Liver (tissue), 3 donors: ENCODE measurements around the gene NTM.

Source experiments
- CTCF ChIP-seq: fragments of 150-350 bp; IDR thresholded peaks from 2 replicates; pipeline ENCODE4 v1.5.1; 2017; ENCODE audit warnings: improper control_type of control experiment, low read depth, low read length; ENCODE audit not compliant: missing input control
- EGR1 ChIP-seq, 2 donors: IDR thresholded peaks; 2 replicates each; pipeline ENCODE4 v1.6.1; 2016 to 2018; ENCODE audit warnings: antibody characterized with exemption in 2 of 2, low read depth in 2 of 2
- JUND ChIP-seq, 2 donors: IDR thresholded peaks; 2 replicates each; pipeline ENCODE4 v1.6.1; 2016; ENCODE audit warnings: antibody characterized with exemption in 2 of 2
- RAD21 ChIP-seq, 2 donors: IDR thresholded peaks; 2 replicates each; pipeline ENCODE4 v1.6.1; 2016; ENCODE audit warnings: antibody characterized with exemption in 2 of 2, mild to moderate bottlenecking in 2 of 2
- donor health status: healthy.
- donor health status: healthy.

DNA sequence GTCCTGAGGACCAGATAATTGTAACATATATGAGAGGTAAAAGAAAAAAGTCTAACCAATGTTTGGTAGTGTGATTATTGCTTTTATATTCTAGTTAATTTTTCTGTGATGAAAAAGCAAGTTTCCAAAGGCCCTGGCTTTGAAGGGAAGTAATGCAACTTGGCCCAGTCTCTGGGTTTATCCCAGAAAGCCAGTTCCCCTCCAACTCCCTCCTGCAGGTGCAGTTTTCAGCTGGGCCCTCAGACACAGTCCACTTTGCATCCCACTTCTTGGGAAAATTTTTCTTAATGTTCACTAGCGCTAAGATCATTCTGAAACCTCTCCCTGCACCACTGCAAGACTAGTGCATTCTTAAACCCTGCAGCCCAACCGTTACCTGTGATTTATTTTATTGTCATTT is 586.8 kb downstream of the NTM start:
- TF ChIP-seq EGR1 (IDR thresholded peaks at IDR 0.05; ENCODE audit: low read depth in 2 of 2) (no peak), CTCF (no peak), JUND (IDR thresholded peaks at IDR 0.05) (no peak), RAD21 (IDR thresholded peaks at IDR 0.05) (no peak)
